Stimulated activated memory B cell treated with anti-CD40 and anti-IgM and Interleukin-4, amounts not matched to agents 10 μg/mL and 1 μg/mL and 100 μg/mL, for 72 hours (primary cell): Measurements from ENCODE around the gene PTPRJ.

Experiments used
- ATAC-seq: fragments of 150-1000 bp; cut with Tn5 transposase; 2 replicates; pipeline ENCODE4 v1.10.0; 2021
- H3K27ac Mint-ChIP-seq: one replicate; pipeline ENCODE4 v1.8.0; 2022; ENCODE audit warnings: mild to moderate bottlenecking, mixed read lengths
- H3K27me3 Mint-ChIP-seq: one replicate; pipeline ENCODE4 v1.8.0; 2022; ENCODE audit warnings: mixed read lengths
- H3K36me3 Mint-ChIP-seq: one replicate; pipeline ENCODE4 v1.8.0; 2022; ENCODE audit warnings: mixed read lengths
- H3K4me1 Mint-ChIP-seq: one replicate; pipeline ENCODE4 v1.8.0; 2022; ENCODE audit warnings: mixed read lengths
- H3K4me3 Mint-ChIP-seq: one replicate; pipeline ENCODE4 v1.8.0; 2022; ENCODE audit warnings: mild to moderate bottlenecking, moderate library complexity, mixed read lengths
- H3K9me3 Mint-ChIP-seq: one replicate; pipeline ENCODE4 v1.8.0; 2022; ENCODE audit warnings: mixed read lengths

Gene PTPRJ

DNA sequence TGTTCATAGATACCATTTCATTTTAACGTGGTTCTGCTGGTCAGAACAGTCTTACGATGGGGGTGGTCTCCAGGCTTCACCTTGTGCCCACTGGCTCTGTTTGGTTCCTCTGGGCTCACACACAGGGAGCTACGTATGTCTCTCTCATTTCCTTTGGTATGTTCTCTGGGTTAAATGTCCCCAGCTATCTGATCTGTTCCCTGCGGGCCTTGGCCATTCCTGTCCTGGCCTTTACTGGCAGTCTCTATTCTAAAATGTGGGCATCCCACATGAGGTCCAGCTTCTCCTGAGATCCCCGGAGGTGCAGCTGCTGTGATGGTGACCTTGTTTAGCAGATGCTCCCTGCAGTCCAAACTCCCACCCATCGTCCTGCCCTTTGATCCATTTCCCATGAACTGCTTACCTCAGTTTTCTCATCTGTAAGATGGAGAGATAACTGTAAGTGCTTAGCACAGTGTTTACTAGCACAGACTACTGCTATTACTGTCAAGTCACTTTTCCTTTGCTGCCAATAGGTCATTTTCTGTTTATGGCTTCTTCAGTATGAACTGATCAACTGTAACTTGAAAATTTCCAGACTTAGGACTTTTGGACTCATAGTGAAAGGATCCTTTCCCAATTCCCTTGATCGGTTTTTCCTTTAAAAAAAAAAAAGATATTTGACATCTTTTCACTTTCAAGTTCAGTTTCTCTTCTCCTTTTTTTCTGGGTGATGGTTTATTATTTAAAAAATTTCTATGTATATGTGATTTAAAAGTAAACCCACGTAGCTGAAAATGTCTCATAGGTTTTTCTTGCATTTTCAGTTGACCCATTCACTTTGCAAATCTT is 92.9 kb downstream of the PTPRJ start:
- H3K36me3 Mint-ChIP-seq: peaks cover 13% of the 10 kb centered on the region
- peaks cover 4% of the 10 kb centered on the region for H3K9me3 Mint-ChIP-seq
- no peak overlapping the region for H3K4me3 Mint-ChIP-seq
- peak; percentile 71 for ATAC-seq
- H3K27me3 Mint-ChIP-seq: no peaks in the 10 kb centered on the region
- peak overlapping the region; percentile 62 for H3K27ac Mint-ChIP-seq
- H3K4me1 Mint-ChIP-seq: peaks cover 29% of the 10 kb centered on the region

DNA sequence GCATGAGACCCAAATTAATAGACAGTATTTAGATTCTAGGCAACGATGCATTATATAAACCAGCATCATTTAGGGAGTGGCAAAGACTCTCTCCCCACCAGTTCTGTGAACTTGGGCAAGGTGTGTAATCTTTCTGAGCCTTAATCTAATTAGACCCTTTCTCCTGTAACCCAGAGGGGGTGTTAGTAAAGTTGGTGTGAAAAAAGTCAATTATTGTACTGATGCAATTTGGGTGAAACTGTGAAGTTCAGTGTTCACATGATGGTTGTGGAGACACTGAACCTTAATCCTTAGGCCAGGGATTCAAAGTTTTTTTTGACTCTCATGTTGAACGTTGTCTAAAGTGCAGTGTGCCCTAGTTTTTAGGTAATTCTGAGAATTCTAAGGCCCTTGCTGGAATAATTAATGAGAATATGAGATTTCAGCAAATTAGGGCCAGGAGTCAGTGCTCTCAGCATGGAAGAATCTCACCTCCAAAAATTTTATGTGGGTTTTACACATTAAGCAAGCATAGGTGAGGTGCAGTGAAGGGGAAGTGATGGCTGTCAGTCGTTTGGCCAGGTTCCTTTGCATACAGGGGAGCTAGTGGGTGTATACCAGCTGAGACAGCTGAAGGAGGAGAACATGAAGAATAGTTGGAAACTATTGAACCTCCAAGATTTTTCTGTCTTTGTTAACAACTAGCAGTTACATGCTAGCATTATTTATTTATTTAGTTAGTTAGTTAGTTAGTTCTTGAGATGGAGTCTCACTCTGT is 94.2 kb downstream of the PTPRJ start:
- no peak for ATAC-seq
- no peak overlapping the region for H3K27ac Mint-ChIP-seq
- H3K36me3 Mint-ChIP-seq: peaks cover 11% of the 10 kb centered on the region
- H3K9me3 Mint-ChIP-seq: no peaks in the 10 kb centered on the region
- no peaks in the 10 kb centered on the region for H3K27me3 Mint-ChIP-seq
- H3K4me1 Mint-ChIP-seq: peaks cover 40% of the 10 kb centered on the region
- H3K4me3 Mint-ChIP-seq: no peak overlapping the region

- peaks cover 11% of the 10 kb centered on the region for H3K36me3 Mint-ChIP-seq
- ATAC-seq: no peak
- no peaks in the 10 kb centered on the region for H3K9me3 Mint-ChIP-seq
- no peak overlapping the region for H3K27ac Mint-ChIP-seq
- peaks cover 49% of the 10 kb centered on the region for H3K4me1 Mint-ChIP-seq
- H3K4me3 Mint-ChIP-seq: peak overlapping the region; percentile 9
- no peaks in the 10 kb centered on the region for H3K27me3 Mint-ChIP-seq
These were observed 95.3 kb downstream of the PTPRJ start for GRCh38 chr11:48075637-48076036.

- Mint-ChIP-seq H3K4me3 (no peak overlapping the region), H3K4me1 (peaks cover 66% of the 10 kb centered on the region), H3K27ac (no peak overlapping the region), H3K27me3 (no peaks in the 10 kb centered on the region), H3K9me3 (no peaks in the 10 kb centered on the region), H3K36me3 (peaks cover 11% of the 10 kb centered on the region)
- no peak for ATAC-seq
These were observed 96.9 kb downstream of the PTPRJ start for GRCh38 chr11:48077251-48077650.

DNA sequence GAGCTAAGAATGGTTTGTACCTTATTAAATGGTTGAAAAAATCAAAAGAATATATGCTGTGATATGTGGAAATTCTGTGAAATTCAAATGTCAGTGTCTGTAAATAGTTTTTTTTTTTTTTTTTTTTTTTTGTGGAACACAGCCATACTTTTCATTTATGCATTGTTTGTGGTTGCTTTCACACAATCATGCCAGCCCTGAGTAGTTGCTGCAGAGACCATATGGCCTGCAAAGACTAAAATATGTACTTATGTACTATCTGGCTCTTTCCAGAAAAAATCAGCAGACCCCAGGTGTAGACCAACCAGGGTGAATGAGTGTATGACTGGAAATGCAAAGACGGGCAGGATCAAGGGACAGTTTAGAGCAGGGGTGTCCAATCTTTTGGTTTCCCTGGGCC is 98.3 kb downstream of the PTPRJ start:
- ATAC-seq: no peak
- no peaks in the 10 kb centered on the region for H3K9me3 Mint-ChIP-seq
- H3K4me3 Mint-ChIP-seq: no peak overlapping the region
- peak overlapping the region; percentile 73 for H3K27ac Mint-ChIP-seq
- H3K27me3 Mint-ChIP-seq: no peaks in the 10 kb centered on the region
- H3K36me3 Mint-ChIP-seq: peaks cover 13% of the 10 kb centered on the region
- H3K4me1 Mint-ChIP-seq: peaks cover 59% of the 10 kb centered on the region

DNA sequence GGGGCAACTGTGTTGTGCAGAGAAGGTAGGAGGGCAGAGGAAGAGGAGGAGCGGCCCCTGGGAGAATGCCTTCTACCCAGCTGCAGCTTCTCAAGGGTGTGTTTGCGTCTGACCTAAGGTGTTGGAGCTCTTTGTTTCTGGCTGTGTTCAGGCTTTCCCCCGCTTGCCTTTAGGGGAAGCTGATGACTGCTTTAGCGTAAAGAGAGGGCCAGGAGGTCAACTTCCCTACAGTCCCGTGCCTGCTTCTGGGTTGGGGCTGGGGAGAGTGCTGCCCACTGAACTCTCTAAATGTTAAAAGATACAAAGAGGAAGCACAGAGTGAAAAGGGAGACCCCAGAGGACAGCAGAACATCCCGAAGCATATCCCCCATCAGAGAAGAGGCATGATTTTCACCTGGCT is 99.2 kb downstream of the PTPRJ start:
- Mint-ChIP-seq H3K27me3 (no peaks in the 10 kb centered on the region), H3K9me3 (no peaks in the 10 kb centered on the region), H3K4me1 (peaks cover 54% of the 10 kb centered on the region), H3K27ac (peak overlapping the region; percentile 73), H3K4me3 (no peak overlapping the region), H3K36me3 (peaks cover 21% of the 10 kb centered on the region)
- peak; percentile 70 for ATAC-seq

DNA sequence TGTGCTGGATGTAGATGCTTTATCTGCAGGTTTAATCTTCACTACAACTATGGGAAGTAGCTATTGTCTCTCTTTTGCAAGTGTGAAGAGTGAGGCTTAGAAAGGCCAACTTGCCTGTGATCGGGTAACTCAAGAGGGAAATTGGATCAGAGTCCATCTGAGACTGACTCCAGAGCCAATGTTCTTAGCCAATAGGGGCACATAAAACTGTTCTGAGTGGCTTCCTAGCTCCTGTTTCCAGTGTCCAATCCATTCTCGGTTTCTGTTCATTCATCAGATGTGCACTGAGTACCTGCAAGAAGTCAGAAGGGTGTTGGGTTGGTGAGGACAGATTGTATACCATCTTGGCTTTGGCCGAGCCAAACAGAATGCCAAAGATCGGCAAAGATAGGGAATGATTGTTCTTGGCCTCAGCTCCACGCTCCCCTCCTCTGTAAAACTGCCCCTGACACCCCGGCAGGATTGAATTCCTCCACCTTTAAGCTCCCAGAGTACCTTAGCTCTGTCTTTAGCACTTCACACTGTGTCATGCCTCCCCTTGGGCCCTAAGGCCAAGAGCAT is 100.0 kb downstream of the PTPRJ start:
- peaks cover 21% of the 10 kb centered on the region for H3K36me3 Mint-ChIP-seq
- no peaks in the 10 kb centered on the region for H3K9me3 Mint-ChIP-seq
- peaks cover 48% of the 10 kb centered on the region for H3K4me1 Mint-ChIP-seq
- no peaks in the 10 kb centered on the region for H3K27me3 Mint-ChIP-seq
- ATAC-seq: no peak
- H3K27ac Mint-ChIP-seq: peak overlapping the region; percentile 44
- H3K4me3 Mint-ChIP-seq: no peak overlapping the region

DNA sequence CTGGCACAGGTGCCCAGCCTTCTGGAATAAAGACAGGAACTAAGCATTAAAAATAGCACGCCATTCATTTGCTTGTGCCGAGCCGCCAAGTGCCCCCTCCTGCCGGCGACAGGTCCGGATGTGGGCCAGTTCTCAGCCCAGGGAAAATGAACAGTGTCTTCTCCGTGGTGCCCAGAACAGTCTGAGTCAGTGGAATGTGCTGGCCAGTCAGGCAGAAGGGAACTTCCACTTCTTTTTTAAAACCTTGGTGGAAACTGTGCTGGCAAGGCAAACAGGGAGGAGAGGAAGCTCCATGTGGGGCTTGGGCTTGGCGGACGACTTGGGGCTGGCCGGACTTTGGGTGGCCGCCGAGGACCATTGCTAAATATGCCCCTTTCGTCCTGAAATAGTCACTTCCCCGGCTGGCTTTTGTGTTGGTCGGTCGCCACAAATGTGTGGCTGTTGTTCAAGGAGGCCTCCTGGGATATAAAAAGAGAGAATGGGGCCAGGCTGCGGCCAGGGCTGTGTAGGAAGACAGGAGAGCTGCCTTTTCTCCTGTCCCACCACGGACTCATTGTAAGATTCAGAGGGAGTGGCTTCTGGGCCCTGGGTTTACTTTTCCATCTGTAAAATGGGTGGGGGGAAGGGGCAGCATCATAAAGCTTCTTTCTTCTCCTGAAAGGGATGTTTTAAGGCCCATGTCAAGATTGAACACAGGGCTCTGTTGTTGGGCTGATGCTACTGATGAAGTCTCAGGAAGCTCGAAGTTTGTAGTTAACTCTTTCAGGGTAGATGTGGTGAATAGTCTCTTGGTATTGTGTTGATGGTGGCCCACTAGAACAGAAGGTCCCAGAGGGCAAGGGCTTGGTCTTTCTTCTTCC is 101.0 kb downstream of the PTPRJ start:
- Mint-ChIP-seq H3K27me3 (no peaks in the 10 kb centered on the region), H3K9me3 (no peaks in the 10 kb centered on the region), H3K4me1 (peaks cover 42% of the 10 kb centered on the region), H3K4me3 (no peak overlapping the region), H3K36me3 (peaks cover 21% of the 10 kb centered on the region), H3K27ac (peak overlapping the region; percentile 44)
- peak; percentile 55 for ATAC-seq

- Mint-ChIP-seq H3K27me3 (no peaks in the 10 kb centered on the region), H3K27ac (no peak overlapping the region), H3K4me3 (no peak overlapping the region), H3K36me3 (peaks cover 15% of the 10 kb centered on the region), H3K4me1 (peaks cover 54% of the 10 kb centered on the region), H3K9me3 (no peaks in the 10 kb centered on the region)
- no peak for ATAC-seq
These were observed 102.4 kb downstream of the PTPRJ start for GRCh38 chr11:48082771-48083170.

DNA sequence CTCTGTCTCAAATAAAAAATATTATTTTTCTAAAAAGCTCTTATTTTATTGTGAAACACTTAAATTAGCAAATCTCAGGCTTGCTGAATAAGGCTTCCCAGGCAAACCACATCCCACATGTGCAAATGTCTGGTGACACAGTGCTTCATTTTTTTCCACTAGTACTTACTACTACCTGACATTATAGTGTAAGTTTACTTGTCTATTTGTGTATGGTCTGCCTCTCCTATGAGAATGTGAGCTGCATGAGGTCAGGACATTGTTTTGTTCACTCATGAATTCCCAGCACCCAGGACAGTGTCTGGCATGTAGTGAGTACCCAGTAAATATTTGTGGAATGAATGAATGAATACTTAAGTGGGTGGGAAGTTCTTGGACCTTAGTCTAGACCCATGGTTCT is 103.1 kb downstream of the PTPRJ start:
- peaks cover 55% of the 10 kb centered on the region for H3K4me1 Mint-ChIP-seq
- ATAC-seq: no peak
- no peak overlapping the region for H3K27ac Mint-ChIP-seq
- no peaks in the 10 kb centered on the region for H3K27me3 Mint-ChIP-seq
- no peaks in the 10 kb centered on the region for H3K9me3 Mint-ChIP-seq
- no peak overlapping the region for H3K4me3 Mint-ChIP-seq
- peaks cover 11% of the 10 kb centered on the region for H3K36me3 Mint-ChIP-seq

DNA sequence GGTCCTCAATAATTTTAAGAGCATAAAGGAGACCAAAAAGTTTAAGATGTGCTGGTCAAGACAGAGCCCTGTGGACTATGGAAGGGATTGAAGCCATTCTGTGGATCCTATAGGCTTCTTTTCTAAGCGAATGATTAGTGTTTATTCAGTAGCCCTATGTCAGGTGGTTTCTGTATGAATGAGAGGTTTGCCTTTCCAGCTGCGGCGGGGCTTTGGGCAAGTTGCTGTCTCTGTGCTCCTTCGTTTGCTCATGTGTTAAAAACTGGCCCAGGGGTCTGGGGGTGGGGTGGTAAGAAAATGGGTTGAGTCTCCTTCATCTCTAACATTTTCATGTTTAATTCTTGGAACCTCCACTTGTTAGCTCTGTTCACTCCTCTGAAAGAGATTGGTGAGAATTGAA is 105.3 kb downstream of the PTPRJ start:
- Mint-ChIP-seq H3K9me3 (no peaks in the 10 kb centered on the region), H3K4me1 (peaks cover 57% of the 10 kb centered on the region), H3K27me3 (no peaks in the 10 kb centered on the region), H3K27ac (peak overlapping the region; percentile 67), H3K36me3 (peaks cover 10% of the 10 kb centered on the region), H3K4me3 (no peak overlapping the region)
- ATAC-seq: no peak

GRCh38 chr11:48087422-48087821 is 107.1 kb downstream of the PTPRJ start:
- Mint-ChIP-seq H3K9me3 (no peaks in the 10 kb centered on the region), H3K27ac (peak overlapping the region; percentile 67), H3K36me3 (peaks cover 10% of the 10 kb centered on the region), H3K4me3 (no peak overlapping the region), H3K4me1 (peaks cover 51% of the 10 kb centered on the region), H3K27me3 (no peaks in the 10 kb centered on the region)
- no peak for ATAC-seq

DNA sequence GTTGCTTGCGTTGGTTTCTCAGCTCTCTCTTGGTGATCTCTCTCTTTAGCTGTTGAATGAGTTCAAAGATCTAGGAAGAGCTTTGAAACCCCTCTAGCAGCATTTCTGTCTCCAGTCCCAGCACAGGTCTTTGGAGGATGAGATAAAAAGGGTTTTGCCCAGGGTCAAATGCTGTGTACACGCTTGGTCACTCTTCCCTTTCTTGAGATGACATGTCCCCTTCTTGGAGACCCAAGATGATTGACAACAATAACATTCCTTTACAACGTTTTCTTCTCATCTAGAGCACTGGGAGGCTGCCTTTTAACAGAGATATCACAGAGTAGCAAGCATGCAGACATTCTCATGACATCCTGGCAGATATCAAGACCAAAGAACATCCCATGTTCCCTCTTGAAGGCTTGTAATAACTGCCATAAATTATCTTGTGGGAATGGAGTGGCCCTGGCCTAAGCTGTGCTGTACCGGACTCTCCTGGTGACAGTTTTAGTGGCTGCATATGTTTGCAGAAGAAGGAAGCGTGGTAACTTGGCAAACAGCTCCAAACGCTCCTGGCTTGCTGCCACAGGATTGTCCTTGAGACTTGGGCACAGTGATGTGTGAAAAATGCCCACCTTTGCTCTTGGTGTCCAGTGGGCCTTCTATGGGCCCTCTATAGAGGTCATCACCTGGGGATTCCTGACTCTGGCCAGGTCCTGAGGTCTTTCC is 107.8 kb downstream of the PTPRJ start:
- peak; percentile 64 for ATAC-seq
- H3K27me3 Mint-ChIP-seq: no peaks in the 10 kb centered on the region
- peaks cover 57% of the 10 kb centered on the region for H3K4me1 Mint-ChIP-seq
- no peak overlapping the region for H3K4me3 Mint-ChIP-seq
- H3K9me3 Mint-ChIP-seq: no peaks in the 10 kb centered on the region
- peaks cover 10% of the 10 kb centered on the region for H3K36me3 Mint-ChIP-seq
- H3K27ac Mint-ChIP-seq: peak overlapping the region; percentile 67

DNA sequence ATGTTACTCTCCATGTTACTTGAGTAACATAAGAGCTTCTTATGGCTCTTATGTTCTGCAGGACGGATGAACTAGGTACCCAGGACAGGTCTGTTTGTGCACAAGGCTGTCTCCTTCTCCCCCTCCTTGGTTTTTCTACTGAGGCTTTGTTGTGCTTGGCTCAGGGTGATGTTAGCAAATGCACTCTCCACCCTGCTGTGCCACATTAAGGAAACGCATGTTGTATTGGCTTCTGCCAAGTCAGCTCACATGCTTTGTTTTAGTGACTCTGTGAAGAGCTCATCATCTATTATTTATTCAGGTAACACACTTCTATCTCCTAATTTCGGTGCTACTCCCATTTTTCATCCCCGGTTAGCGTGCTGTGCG is 108.3 kb downstream of the PTPRJ start:
- H3K4me3 Mint-ChIP-seq: no peak overlapping the region
- peaks cover 8% of the 10 kb centered on the region for H3K36me3 Mint-ChIP-seq
- no peak for ATAC-seq
- H3K27ac Mint-ChIP-seq: peak overlapping the region; percentile 67
- H3K27me3 Mint-ChIP-seq: no peaks in the 10 kb centered on the region
- no peaks in the 10 kb centered on the region for H3K9me3 Mint-ChIP-seq
- peaks cover 62% of the 10 kb centered on the region for H3K4me1 Mint-ChIP-seq
